Stimulated activated CD8-positive, alpha-beta memory T cell treated with anti-CD3 and anti-CD28 coated beads, Interleukin-12 subunit alpha, Interleukin-12 subunit beta, amount 100 ng/mL, for 4 hours (primary cell): ENCODE data around the gene EEF1G.
"Not testable (repeated sequence)": the region's sequence is repeated elsewhere in the genome, so short reads cannot be mapped to it uniquely, and the experiment has no call there.

Experiments used
- DNase-seq: peaks from one replicate; pipeline ENCODE4 v3.0.0-alpha.2; 2020; ENCODE audit warnings: low read depth

EEF1G gene

DNA sequence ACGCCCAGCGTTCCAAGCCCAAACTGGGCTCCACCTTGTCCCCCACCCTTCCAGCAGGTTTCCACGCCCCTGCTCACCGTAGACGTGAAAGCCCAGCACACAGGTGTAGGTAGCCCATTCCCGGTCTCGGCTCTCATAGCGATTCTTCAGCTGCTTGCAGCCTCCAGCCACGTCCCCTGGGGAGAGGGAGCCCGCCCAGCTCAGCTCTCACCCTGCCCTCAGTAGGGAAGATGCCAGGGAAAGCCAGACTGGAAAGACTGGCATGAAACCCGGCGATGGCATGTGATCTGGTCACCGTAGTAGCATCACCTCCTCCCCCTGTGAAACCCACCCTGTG is 29.3 kb upstream of the EEF1G start:
- no peak for DNase-seq

DNA sequence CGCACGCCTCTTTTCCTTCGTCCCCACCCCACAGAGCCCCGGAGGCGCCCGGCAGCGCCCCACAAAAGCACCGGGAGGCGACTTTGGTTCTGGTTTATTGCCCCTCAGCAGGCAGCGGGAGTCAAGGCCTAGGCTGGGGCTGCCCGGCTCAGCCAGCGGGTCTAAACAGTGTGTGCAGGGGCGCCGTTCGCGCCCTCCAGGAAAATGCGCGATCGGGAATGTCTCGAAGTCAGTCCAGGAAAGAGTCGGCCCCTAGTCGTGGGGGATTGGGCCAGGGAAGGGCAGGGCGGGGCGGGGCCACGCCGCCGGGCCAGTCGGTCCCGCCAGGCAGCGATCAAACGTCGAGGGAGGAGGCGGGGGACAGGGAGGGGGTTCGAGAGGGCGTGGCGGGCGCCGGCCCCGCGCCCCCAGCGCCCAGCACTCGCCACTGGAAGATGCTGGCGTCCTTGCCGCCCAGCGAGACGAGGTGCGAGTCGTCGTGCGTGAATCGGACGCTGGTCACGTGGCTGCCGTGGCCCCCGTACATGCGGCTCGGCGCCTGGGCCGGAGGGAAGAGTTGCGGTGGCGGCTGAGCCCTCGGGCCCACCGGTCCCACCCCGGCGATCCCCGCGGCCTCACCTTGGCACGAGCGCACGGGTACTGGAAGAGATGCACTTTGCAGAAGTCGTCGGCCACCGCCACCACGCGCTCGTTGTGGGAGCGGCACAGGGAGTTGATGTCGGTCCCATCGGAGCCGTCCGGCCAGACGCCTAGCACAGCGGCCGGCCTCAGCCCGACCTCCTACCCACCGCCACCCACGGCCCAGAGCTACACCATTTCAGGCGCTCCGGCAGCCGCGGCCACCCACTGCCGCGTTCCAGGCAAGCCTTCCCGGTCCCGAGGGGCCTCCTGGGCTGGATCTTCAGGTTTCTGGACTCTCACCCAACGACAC is 28.7 kb upstream of the EEF1G start:
- DNase-seq, result no peak

DNA sequence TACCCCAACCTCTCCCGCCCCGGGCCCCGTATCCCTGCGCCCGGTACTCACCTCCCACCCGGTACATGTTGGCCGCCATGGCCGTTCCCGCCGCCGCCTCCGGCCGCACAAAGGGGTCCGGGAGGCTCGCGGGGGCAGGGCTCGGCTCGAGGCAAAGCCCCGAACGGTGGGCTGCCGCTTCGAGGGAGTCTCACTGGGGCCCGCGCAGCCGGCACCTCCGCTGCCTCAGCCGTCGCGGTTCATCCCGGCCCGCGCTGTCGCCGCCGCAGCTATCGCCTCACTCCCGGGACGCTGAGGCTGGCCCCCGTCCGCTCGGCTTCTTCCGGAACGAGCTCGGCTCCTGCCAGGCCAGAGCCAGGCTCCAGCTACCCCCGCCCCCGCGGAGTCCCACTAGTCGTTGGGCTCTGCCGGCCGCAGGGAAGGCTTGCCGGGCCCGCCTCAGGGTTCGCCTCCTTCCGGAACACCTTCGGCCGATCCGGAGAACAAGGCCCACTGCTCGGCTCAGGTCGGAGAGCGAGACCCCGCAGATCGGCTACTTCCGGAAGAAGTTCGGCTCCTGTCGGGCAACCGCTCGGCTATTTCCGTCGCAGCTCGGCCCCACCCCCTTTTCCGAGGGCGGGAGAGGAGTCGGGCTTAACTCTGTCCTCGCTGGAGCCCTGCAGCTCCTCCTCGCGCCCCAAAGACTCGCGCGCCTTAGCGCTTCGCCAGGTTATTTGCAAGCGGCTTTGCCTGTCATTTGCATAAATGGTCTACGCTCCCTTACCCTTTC is 27.9 kb upstream of the EEF1G start, which contains the start of gene MTA2:
MTA2 (minus strand) TSS at position 494 of the 769 bp plus-strand sequence; CDS start at position 79, 415 bp downstream.
- peak; percentile 99 for DNase-seq

DNA sequence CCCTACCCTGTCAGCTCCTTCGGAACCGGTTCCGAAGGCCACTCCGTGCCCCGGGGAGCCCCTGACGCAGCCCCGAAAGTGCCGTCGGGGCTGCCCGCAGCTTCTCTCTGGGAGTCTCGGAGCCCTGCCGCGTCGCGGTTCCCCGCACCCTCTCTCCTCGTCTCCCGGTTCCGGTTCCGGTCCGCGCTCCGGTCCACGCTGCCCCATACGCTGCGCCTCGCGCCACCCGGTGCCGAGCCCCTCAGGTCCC is 27.4 kb upstream of the EEF1G start:
- no peak for DNase-seq

DNA sequence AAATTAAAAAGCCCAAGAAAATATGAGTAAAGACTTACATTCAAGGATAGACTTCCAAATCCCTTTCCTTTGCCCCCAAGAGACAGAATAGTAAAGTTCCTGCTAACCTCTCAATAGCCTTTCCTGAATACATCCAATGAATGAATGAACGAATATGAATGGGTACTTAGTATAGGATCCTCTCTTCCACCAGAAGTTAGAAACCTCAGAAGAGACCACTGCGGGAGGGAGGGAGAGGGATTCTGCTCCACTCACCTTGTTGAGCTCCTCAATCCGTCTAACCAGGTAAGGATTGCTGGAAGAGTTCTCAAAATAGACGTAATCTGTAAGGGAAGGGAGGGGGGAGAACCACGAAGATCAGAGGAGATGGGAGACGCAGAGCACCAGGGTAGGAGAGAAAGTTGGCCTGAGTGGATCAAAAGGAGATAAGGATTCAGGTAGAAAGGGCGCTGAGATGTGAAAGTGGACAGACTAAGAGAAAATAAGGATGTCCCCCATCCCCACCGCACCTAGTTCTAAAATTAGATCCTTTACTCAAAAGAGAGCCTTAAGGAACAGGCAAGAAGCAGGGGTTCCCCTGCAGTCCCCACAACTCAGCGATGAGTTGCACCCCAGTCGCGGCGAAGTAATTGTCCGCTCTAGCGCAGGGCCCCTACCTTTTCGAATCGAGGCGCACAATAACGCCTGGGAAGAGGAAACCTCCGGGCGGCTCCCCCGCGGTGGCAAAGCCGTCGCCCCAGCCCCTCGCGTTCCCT is 26.9 kb upstream of the EEF1G start:
- DNase-seq, result no peak

DNA sequence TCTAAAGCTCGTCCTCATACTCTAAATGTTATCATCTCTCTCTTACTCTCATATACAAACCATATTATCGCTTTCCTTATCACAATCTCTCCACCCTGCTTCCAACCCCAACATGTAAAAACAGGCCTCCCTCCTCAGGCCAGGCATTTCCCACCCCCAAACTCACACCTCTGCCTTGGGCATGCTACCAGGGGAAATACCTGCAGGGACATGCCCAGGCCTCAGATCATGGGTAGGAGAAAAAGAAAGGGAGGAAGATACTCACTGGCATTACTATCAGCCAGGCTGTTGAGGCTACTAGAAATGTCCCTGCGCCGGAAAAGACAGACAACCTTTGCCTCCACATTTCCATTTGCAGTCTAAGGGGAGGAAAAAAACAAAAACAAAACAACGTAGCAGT is 26.2 kb upstream of the EEF1G start:
- DNase-seq, result no peak

DNA sequence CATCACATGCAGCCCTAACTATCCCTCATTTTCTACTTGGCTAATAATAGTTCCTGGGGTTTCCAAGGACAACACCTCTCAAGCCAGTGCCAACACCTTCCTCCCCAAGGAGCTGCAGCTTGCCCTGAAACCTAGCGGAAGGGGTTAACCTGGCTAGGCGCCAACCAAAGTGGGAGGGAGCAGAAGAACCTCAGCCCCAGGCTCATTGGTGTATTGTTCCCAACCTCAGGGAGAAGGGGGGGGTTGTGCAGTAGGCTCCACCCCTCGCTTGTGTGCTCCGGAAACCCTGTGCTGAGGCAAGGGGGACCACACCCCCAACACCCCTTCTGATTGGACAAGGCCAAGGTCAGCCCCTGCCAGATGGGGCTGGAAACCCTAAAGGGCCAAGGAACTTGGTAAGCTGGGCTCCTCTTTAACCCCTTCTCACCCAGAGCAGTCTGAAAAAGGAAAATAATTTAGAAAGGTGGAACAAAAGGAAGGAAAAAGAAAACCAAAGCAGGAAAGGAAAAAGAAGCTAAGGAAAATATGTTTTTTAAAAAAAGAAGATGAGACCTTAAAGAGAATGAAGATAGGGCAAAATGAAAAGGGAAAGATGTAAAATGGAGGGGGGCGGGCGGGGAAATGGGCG is 25.5 kb upstream of the EEF1G start:
- DNase-seq, result peak; percentile 80

DNA sequence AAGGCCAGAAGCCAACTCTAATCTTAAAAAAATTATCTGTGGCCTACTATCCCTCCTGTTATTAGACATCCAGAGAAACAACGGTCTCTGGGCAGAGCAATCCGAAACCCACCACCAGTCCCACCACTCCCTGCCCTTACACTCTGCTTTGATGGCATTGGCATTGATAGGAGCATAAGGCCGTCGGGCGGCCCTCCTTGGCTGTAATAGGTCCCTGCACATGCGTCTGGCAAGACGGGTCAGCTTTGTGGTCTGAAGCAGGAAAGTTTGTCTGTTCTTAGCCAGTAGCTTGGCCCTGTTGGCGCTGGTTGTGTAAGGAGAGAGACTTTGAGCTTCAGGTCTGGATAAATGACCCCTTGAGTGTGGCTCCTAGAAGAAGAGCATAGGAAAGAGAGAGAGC is 21.4 kb upstream of the EEF1G start:
- DNase-seq, result no peak

DNA sequence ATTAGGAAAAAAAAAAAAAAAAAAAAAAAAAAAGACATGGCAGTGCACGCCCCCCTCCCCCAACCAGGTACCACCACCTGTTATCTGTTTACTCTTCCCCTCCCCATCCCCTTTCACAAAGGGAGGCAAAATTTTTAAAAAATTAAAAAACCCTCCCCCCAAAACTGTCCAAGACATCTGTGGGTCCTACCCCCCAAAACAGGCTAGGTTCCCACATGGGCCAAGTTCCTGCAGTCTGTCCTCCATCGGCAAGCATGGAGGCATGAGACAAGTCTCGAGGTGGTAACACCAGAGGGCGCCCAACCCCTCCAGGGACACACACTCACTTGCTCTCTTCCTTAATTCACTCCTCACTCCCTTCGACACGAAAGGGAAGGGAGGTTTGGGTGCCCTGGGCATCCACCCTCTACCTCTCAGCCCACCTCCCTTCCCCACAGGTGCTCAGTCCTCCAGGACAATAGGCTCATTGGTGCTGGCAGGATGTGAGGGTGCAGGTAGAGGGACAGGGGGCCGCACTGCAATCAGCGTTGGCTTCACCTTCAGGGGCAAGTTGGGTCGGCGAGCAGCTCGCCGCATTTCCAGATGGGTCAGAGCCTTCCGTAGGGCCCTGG is 19.8 kb upstream of the EEF1G start:
- peak; percentile 49 for DNase-seq

DNA sequence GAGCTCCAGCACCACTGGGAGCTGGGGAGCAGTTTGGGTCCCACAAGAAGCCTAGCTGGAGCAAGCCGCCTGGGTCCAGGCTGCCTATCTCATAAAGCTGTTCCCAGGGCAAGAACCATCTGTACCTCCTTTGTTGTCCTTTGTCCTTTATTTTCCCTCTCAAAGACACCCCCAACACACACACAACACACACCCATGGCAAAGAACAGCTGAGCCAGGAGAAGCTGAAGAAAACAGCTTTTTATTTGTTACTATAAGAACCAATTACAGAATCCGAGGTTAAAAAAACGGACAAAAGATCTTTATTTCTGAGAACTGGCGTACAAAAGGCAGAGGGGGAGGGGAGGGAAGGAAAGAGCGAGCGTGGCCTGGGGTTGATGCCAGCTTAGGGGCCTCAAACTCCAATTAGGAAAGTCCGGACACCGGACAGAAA is 19.3 kb upstream of the EEF1G start:
- no peak for DNase-seq

DNA sequence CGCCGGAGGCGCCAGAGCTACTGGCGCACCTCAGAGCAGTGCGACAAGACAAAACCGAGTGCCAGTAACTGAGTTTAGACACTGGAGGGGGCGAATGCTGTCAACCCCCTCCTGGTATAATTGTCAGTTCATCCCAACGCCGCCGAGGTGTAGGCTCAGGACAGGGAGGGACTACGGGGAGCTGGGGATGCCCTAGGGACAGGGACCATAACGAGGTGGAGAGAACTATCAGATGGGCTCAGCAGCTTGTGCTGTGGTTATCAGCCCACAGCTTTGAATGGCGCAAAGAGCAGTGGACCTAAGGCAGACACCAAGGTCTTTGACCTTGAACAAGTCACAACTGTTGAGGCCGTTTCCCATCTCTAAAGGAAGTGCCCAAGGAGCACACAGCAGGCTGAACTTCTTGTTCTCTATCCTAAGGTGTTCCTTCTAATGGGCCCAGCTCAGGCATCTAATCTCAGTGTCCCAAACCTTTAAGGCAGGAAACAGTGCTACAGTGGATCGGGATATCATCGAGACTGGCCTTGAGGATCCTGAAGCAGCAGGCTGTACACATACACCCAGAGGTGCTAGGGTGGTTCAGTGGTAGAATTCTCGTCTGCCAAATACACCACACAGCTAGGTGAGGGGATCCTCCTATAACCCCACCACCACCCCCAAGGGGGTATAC is 18.6 kb upstream of the EEF1G start:
- no peak for DNase-seq

DNA sequence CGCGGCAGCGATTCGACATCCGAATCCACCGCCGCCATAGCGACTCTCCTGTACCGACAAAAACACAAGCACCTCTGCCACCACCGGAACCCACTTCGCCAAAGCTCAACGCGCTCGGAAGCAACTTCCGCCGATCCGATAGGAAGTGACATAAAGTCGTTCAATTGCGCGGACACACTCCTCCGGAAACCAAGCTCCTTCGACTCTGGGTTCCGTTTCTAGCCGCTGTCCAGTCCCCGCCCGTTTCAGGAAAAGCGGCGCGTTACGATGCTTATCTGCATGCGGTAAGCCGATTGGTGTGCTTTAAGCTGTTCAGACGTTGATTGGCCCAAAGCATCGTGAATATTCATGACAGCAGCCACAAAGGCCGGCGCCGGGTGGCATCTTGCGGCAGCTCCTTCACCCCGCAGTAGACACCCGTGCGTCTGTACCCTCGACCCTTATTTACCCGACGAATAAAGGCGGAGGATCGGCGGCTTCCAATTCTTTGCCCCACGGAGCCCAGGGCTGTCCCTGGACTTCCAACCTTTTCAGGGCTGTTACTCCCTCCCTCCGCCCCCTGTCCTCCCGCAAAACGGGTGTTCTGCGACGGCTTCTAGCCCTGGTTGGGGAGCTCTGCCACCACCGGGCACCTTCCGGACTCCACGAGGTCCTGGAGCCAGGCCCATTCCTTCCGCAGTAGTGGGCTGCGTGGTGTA is 17.9 kb upstream of the EEF1G start, which contains the start of gene TUT1:
TUT1 (minus strand) TSS at position 76 of the 698 bp plus-strand sequence; CDS start at position 38, 38 bp downstream.
- DNase-seq, result peak; percentile 90

DNA sequence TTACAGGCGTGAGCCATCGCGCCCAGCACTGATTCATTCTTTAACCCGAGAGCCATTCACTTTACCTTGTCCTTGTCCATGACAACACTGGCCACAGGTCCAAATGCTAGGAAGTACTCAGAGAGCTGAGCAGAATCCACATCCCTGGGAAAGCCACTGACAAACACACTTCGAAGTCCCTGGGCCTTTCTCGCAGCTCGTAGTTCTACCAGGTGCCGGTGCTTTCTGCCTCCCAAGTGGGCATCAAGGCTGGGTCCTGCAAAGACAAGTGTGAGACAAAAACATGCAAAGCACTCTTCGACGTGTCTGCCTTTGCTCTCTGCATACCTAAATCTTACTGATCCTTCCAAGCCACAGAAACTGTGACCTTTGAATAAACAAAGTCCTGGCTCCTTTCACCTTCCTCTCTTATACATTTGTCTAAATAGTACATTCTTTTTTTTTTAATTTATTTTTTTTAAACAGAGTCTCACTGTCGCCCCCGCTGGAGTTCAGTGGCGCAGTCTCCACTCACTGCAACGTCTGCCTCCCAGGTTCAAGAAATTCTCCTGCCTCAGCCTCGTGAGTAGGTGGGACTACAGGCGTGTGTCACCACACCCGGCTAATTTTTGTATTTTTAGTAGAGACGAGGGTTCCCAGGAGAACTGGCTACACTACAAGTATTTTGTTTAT is 15.4 kb upstream of the EEF1G start:
- no peak for DNase-seq

DNA sequence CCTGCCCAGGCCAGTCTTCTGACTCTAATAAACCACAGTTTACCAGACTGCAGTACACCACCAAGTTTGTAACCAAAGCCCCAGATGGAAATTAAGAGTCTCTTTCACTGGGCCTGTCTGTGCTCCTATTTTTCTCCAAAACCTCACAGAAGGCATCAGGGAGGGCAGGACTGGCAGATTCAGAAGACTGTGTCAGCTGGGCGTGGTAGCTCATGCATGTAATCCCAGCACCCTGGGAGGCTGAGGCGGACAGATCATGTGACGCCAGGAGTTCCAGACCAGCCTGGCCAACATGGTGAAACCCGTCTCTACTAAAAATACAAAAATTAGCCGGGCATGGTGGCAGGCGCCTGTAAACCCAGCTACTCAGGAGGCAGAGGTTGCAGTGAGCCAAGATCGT is 11.7 kb upstream of the EEF1G start:
- not testable (repeated sequence) for DNase-seq

DNA sequence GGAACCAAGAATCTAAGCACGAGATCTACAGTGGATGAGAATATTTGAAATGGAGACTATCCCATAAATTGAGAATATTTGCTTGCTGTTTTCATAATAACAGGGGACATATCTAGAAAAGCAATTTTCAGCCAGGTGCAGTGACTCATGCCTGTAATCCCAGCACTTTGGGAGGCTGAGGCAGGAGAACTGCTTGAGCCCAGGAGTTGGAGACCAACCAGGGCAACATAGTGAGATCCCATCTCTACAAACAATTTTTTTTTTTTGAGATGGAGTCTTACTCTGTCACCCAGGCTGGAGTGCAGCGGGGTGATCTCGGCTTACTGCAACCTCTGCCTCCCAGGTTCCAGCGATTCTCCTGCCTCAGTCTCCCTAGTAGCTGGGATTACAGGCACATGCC is 8.0 kb upstream of the EEF1G start:
- not testable (repeated sequence) for DNase-seq

DNA sequence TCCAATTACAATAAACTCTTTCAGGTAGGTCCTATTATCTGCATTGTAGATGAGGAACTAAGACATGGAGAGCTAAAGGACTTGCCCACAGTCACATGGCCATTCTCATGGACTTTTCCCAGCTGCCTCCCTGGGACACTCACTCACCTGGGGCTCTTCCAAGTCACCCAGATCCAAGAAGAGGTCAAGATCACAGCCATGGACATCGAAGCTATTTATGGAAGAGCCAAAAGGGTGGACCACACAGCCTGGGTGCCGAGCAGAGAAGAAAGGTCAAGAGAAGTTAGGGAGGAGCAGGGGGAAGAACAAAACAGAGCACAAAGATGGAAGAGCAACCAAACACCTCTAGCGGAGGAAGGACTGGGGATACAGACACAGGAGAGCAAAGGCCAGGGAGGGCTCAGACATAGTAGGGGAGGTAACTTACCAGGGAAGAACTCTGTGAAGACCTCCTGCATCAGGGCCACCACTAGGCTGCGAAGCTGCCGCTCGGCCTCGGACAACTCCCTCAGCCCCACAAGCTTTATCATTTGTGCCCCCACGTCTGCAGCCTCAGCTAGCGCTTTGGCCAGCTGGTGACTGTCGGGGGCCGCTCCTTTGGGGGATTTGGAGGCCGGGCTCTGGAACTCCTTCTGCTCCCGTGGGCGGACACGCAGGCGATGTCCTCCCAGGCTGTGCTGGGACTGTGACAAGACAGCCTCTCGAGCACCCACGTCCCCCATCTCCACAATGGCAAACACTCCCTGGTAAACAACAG is 7.4 kb upstream of the EEF1G start:
- DNase-seq, result no peak

DNA sequence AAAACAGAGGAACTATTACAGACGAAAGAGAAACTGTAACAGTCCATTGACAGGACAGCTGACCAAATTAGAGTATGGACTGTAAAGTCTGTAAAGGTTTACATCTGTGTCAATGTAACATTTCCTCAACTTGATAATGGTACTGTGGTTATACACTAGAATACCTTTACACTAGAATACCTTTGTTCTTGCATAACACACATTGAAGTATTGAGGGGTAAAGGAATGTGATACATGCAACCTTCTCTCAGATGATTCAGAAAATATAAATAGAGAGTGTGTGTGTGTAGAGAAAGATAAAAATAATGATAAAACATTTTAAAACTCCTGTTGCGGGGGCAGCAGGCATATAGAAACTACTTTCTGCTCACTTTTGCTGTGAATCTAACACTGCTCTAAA is 5.6 kb upstream of the EEF1G start:
- DNase-seq, result no peak

DNA sequence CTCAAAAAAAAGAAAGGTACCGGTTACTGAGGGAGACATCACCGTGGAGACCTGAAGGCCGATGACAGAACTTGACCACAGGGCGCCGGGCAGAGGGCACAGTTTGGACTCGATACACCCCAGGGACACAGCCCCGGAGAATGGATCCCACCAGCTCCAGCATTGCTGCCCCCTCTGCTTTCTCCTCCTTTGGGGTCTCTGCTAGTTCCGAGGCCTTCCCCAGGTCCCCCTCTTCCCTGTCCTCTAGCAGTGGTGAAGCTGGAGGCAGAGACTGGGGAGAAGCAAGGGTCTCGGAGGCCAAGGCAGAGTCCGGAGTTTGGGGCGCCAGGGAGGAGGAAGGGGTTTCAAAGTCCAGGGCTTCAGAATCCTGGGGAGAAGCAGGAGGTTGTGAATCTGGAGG is 4.8 kb upstream of the EEF1G start:
- DNase-seq, result no peak

DNA sequence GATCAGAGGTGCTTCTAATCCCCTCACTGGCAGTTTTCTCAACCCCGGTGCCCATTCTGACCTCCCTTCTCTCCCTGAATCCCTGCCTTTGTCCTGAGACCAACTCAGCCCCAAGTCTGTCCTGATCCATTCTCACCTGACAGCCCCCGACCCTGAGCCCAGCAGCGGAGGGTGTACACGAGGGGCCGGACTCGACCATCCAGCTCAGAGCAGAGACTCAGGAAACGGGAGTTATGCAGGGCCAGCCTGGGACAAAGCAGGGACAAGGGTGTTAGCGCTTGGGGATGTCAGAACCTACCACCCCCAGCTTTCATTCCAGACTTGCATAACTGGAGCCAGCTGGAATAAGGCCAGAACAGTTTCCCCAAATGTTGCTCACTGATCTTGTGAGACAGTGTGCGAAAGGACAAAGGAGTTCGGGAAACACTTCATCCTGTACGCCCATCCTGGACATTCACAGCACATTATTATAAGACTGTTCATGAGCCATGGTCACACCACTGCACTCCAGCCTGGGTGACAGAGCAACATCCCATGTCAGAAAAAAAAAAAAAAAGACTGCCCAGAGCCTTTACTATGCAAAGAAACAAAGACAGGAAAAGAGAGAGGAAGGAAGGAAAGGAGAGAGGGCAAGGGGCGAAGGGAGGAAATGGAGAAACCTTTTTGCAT is 3.5 kb upstream of the EEF1G start:
- DNase-seq, result no peak
